ENCODE data around the gene TMEM89. TPM values are rescaled to one million over a fixed set of nuclear protein-coding genes. Genes with fewer than 3 reads are reported as not detected.

The TMEM89 gene
- total RNA-seq, 4 donors from 2014 or later = not detected

DNA sequence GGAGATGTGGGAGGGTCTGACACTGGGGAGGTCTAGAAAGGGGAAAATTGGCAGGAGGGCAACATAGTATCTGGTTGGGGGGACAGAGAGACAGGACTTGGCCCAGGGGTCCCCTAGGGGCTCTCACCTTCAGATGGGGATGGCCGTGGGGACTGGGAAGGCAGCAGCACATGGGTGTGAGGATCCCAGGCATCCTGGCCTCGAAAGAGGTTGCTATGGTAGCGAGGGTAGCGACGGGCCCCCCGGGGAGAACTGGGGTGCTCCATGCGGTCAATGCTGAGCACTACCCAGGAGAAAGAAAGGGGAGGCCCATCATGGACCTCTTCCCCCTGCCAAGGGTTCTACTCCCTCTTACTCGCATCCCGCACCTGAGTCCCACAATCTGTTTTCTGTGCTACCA is 26.1 kb upstream of the TMEM89 start:
- H3K27me3 ChIP-seq = no peaks in the 10 kb centered on the region
- H3K4me1 ChIP-seq = no peaks in the 10 kb centered on the region
- no peaks in the 10 kb centered on the region for H3K36me3 ChIP-seq
- intact Hi-C loops (cut with DNase I) = no loop called here
- DNase-seq (ENCODE audit: extremely low spot score) = no peak
- no peaks in the 10 kb centered on the region for H3K9me3 ChIP-seq
- 87% methylated on average over 9 of the region's 9 CpGs for WGBS
- TF ChIP-seq EP300 (IDR thresholded peaks at IDR 0.05) (no peak), POLR2AphosphoS5 (IDR thresholded peaks at IDR 0.05) (no peak), POLR2A (IDR thresholded peaks at IDR 0.05; ENCODE audit: low read depth) (no peak)
- TF ChIP-seq, protein P1, sequence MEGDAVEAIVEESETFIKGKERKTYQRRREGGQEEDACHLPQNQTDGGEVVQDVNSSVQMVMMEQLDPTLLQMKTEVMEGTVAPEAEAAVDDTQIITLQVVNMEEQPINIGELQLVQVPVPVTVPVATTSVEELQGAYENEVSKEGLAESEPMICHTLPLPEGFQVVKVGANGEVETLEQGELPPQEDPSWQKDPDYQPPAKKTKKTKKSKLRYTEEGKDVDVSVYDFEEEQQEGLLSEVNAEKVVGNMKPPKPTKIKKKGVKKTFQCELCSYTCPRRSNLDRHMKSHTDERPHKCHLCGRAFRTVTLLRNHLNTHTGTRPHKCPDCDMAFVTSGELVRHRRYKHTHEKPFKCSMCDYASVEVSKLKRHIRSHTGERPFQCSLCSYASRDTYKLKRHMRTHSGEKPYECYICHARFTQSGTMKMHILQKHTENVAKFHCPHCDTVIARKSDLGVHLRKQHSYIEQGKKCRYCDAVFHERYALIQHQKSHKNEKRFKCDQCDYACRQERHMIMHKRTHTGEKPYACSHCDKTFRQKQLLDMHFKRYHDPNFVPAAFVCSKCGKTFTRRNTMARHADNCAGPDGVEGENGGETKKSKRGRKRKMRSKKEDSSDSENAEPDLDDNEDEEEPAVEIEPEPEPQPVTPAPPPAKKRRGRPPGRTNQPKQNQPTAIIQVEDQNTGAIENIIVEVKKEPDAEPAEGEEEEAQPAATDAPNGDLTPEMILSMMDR (IDR thresholded peaks at IDR 0.05) = no peak
- no peak overlapping the region for H3K4me3 ChIP-seq
- H3K27ac ChIP-seq (replicated peaks in 1 of 4) = no peak overlapping the region

DNA sequence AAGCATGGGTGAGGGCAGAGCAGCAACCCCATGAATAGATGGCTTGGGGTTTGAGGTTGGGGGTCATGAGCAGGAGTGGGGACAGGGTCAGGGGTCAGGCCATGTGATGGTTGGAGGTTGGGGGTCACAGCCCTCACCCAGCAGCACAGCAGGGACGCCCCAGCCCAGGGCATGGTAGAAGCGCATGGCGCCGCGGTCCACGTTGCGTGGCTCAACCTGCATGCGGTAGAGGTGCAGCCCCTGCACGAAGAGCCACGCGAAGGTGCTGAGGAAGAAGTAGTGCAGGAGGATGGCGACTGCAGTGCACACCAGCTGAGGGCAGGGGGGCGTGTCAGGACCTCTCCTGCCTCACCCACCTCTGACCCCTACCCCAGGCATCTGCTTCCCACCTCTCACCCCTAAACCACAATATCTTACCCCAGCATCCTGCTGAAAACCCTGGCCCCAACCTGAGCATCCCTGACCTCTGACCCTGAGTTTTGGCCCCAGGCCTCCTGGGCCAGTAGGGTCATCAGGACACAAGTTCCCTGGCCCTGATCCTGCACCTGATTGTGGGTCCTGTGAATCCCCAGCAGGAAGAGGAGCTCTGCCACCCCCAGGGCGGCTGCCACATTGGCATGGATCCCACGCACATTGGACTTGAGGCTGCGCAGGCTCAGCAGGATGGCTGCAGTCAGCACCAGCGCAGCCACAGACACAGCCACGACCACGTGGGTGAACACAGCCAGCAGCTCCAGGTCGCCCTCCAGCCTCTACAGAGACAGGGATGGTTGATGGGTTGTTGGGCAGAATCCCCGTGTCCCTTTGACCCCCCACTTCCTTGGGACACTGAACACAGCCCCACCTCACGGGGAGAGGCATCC is 23.6 kb upstream of the TMEM89 start:
- TF ChIP-seq POLR2AphosphoS5 (IDR thresholded peaks at IDR 0.05) (no peak), EP300 (IDR thresholded peaks at IDR 0.05) (no peak), POLR2A (IDR thresholded peaks at IDR 0.05; ENCODE audit: low read depth) (no peak)
- TF ChIP-seq, protein P1 (IDR thresholded peaks at IDR 0.05) = no peak
- DNase-seq (ENCODE audit: extremely low spot score) = no peak
- no peaks in the 10 kb centered on the region for H3K9me3 ChIP-seq
- H3K4me3 ChIP-seq = no peak overlapping the region
- 94% methylated on average over 21 of the region's 22 CpGs for WGBS
- H3K36me3 ChIP-seq = no peaks in the 10 kb centered on the region
- H3K27me3 ChIP-seq = no peaks in the 10 kb centered on the region
- H3K27ac ChIP-seq (replicated peaks in 1 of 4) = no peak overlapping the region
- intact Hi-C loops (cut with DNase I) = no loop called here
- no peaks in the 10 kb centered on the region for H3K4me1 ChIP-seq

GRCh38 chr3:48642605-48643004 is 21.0 kb upstream of the TMEM89 start:
- H3K4me3 ChIP-seq = no peak overlapping the region
- H3K4me1 ChIP-seq = no peaks in the 10 kb centered on the region
- no peak overlapping the region for H3K27ac ChIP-seq (replicated peaks in 1 of 4)
- WGBS = 100% methylated on average over 9 of the region's 12 CpGs
- H3K9me3 ChIP-seq = no peaks in the 10 kb centered on the region
- H3K36me3 ChIP-seq = no peaks in the 10 kb centered on the region
- no peaks in the 10 kb centered on the region for H3K27me3 ChIP-seq
- no peak for DNase-seq (ENCODE audit: extremely low spot score)
- intact Hi-C loops (cut with DNase I) = no loop called here
- no peak for TF ChIP-seq POLR2A (IDR thresholded peaks at IDR 0.05; ENCODE audit: low read depth)
- no peak for TF ChIP-seq EP300 (IDR thresholded peaks at IDR 0.05)
- no peak for TF ChIP-seq POLR2AphosphoS5 (IDR thresholded peaks at IDR 0.05)
- TF ChIP-seq, protein P1 (IDR thresholded peaks at IDR 0.05) = no peak

GRCh38 chr3:48641396-48641795 is 19.8 kb upstream of the TMEM89 start:
- WGBS = no CpG with 5 or more reads among the region's 3 CpGs
- DNase-seq (ENCODE audit: extremely low spot score) = no peak
- no peaks in the 10 kb centered on the region for H3K27me3 ChIP-seq
- H3K4me3 ChIP-seq = no peak overlapping the region
- no peak overlapping the region for H3K27ac ChIP-seq (replicated peaks in 1 of 4)
- no peaks in the 10 kb centered on the region for H3K9me3 ChIP-seq
- TF ChIP-seq POLR2AphosphoS5 (IDR thresholded peaks at IDR 0.05) (no peak), EP300 (IDR thresholded peaks at IDR 0.05) (no peak), POLR2A (IDR thresholded peaks at IDR 0.05; ENCODE audit: low read depth) (no peak)
- TF ChIP-seq, protein P1 (IDR thresholded peaks at IDR 0.05) = no peak
- no peaks in the 10 kb centered on the region for H3K36me3 ChIP-seq
- intact Hi-C loops (cut with DNase I) = no loop called here
- H3K4me1 ChIP-seq = peaks cover 3 to 4% (median 4%) of the 10 kb centered on the region in 4 donors

All from esophagus muscularis mucosa (tissue), 4 donors.